IMR-90 (cell line): ENCODE data around the gene BYSL. TPM values are rescaled to one million over a fixed set of nuclear protein-coding genes. Genes with fewer than 3 reads are reported as not detected.

ENCODE experiments used
- FOS ChIP-seq: fragments of 150-350 bp; IDR thresholded peaks from 2 replicates; pipeline ENCODE4 v1.6.1; 2016; ENCODE audit warnings: low read depth, low read length
- NFE2L2 ChIP-seq: fragments of 150-350 bp; IDR thresholded peaks from 2 replicates; pipeline ENCODE4 v1.6.1; 2016; ENCODE audit warnings: low read depth, mild to moderate bottlenecking, low read length
- RFX5 ChIP-seq: IDR thresholded peaks from 2 replicates; pipeline ENCODE4 v1.8.0; 2012; ENCODE audit warnings: low read depth, mild to moderate bottlenecking, low read length, moderate library complexity
- polyA plus RNA-seq, 3 experiments: library from polyadenylated mRNA; depleted of rRNA; stranded (reverse); fragments of >200 nt; gene quantifications; 2 replicates each; pipeline ENCODE4 v1.2.3, GENCODE V29; 2012; ENCODE audit warnings: low replicate concordance in 1 of 3
- total RNA-seq: library from RNA; depleted of rRNA; stranded (reverse); fragments of >200 nt; gene quantifications from 2 replicates; pipeline ENCODE4 v1.2.3, GENCODE V29; 2012

BYSL gene
- total and polyA plus RNA-seq, 2 of the 4 experiments (the other 2 are of a cell fraction): 26.7 to 36.3 TPM

DNA sequence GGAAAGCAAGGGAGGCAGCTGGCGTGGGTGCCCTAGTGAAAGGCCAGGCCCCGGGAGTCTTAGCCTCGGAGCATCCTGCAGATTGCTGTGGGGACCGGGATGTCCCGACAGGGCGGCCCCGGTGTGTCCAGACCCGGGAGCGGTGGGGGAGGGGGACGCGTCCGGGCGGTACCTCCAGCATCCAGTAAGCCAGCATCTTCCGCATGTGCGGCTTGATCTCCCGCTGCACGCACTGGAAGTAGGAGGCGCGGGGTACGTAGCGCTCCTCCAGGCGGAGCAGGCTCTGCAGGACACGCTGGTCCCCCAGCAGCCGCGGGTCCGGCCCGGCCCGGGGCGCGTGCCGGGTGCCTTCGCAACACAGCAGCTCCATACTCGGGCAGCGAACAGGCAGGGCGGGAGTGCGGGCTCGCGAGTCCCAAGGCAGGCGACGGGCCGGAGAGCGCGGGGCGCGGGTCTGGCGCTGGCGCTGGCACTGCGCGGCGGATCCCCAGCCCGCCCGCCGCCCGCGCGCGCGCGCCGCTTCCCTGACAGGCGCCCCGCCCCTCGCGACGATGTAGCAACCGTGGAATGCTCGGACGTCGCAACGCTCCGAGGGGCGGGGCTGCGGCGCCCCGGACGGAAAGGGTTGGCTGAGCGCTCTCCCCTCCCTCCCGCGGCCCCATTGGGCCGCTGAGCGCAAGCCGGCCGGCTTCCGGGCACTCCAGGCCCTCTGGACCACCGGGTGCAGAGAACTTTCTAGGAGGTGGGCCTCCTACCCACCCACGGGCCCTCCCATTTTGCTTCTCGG lies 20.2 kb downstream of the BYSL start, which contains the start of gene CCND3 (continued):
- TF ChIP-seq NFE2L2 (no peak), RFX5 (no peak), FOS (no peak)
